Measurements from ENCODE around the gene SYNE4.
A peak's percentile ranks its signal among the peaks of the same experiment; 100 is the strongest.
"Not testable (repeated sequence)": the region's sequence is repeated elsewhere in the genome, so short reads cannot be mapped to it uniquely, and the experiment has no call there.

SYNE4 gene

GRCh38 chr19:36008336-36008978 lies at the start of gene SYNE4:
Gene SYNE4, minus strand, starts transcription at chr19:36008813. Its CDS starts 132 bp downstream, at chr19:36008681.
- DNase-seq = peak; percentile 80

GRCh38 chr19:36054733-36055686 lies 46.4 kb upstream of the SYNE4 start, which contains the start of gene WDR62:
Gene WDR62, plus strand, starts transcription at chr19:36054897. Its CDS starts 75 bp downstream, at chr19:36054972.
- DNase-seq = peak; percentile 89

GRCh38 chr19:36054119-36054732 lies 45.6 kb upstream of the SYNE4 start, which contains the start of gene THAP8:
Gene THAP8, minus strand, starts transcription at chr19:36054285. Its CDS starts 68 bp downstream, at chr19:36054217.
- DNase-seq = peak; percentile 98

GRCh38 chr19:36051637-36052036 lies 43.0 kb upstream of the SYNE4 start:
- no peak for DNase-seq

- DNase-seq = no peak
These were observed 42.6 kb upstream of the SYNE4 start for GRCh38 chr19:36051236-36051635.

- DNase-seq = peak; percentile 6
These were observed 40.6 kb upstream of the SYNE4 start for GRCh38 chr19:36049080-36049698.

GRCh38 chr19:36047835-36048234 lies 39.2 kb upstream of the SYNE4 start:
- DNase-seq = no peak

GRCh38 chr19:36046443-36047050 lies 37.9 kb upstream of the SYNE4 start:
- DNase-seq = no peak

- DNase-seq = no peak
These were observed 35.3 kb upstream of the SYNE4 start for GRCh38 chr19:36043952-36044351.

- no peak for DNase-seq
These were observed 33.2 kb upstream of the SYNE4 start for GRCh38 chr19:36041831-36042230.

- DNase-seq = not testable (repeated sequence)
These were observed 32.5 kb upstream of the SYNE4 start for GRCh38 chr19:36041092-36041491.

GRCh38 chr19:36040495-36040894 lies 31.9 kb upstream of the SYNE4 start:
- no peak for DNase-seq

- DNase-seq = peak; percentile 35
These were observed 23.9 kb upstream of the SYNE4 start, which contains the start of gene CLIP3 for GRCh38 chr19:36032251-36033104. Gene CLIP3, minus strand, starts transcription at chr19:36032873. Its CDS starts 516 bp downstream, at chr19:36032357.

GRCh38 chr19:36031308-36031707 lies 22.7 kb upstream of the SYNE4 start:
- DNase-seq = no peak

GRCh38 chr19:36030264-36031148 lies 21.9 kb upstream of the SYNE4 start:
- DNase-seq = no peak

GRCh38 chr19:36028313-36029041 lies 19.9 kb upstream of the SYNE4 start:
- no peak for DNase-seq

- no peak for DNase-seq
These were observed 19.1 kb upstream of the SYNE4 start for GRCh38 chr19:36027696-36028095.

- DNase-seq = no peak
These were observed 17.7 kb upstream of the SYNE4 start for GRCh38 chr19:36026091-36026876.

- no peak for DNase-seq
These were observed 16.9 kb upstream of the SYNE4 start for GRCh38 chr19:36025541-36025940.
